Hepatocyte (in vitro differentiated cells): ENCODE measurements around the gene ARHGAP6. TPM values are rescaled to one million over a fixed set of nuclear protein-coding genes. Genes with fewer than 3 reads are reported as not detected.
A peak's percentile ranks its signal among the peaks of the same experiment; 100 is the strongest.

ENCODE experiments used
- DNase-seq: peaks from one replicate; pipeline ENCODE4 v3.0.0-alpha.2; 2016; ENCODE audit warnings: low spot score
- H2AFZ ChIP-seq: fragments of 200-600 bp; sonication (generic); 2 replicates; pipeline ENCODE4 v1.6.0; 2016; ENCODE audit warnings: antibody characterized with exemption, mild to moderate bottlenecking
- H3K27ac ChIP-seq: fragments of 200-600 bp; sonication (generic); 2 replicates; pipeline ENCODE4 v1.5.1; 2016; ENCODE audit warnings: mild to moderate bottlenecking
- H3K27me3 ChIP-seq: fragments of 200-600 bp; sonication (generic); 2 replicates; pipeline ENCODE4 v1.6.1; 2016
- H3K36me3 ChIP-seq: fragments of 200-600 bp; sonication (generic); replicated peaks from 2 replicates; pipeline ENCODE4 v1.5.1; 2016; ENCODE audit warnings: low read depth; ENCODE audit not compliant: insufficient read depth
- H3K4me1 ChIP-seq: fragments of 200-600 bp; sonication (generic); 2 replicates; pipeline ENCODE4 v1.5.1; 2016; ENCODE audit warnings: mild to moderate bottlenecking, moderate library complexity; ENCODE audit not compliant: insufficient read depth
- H3K4me2 ChIP-seq: fragments of 200-600 bp; sonication (generic); 2 replicates; pipeline ENCODE4 v1.6.0; 2016
- H3K4me3 ChIP-seq: fragments of 200-600 bp; sonication (generic); 2 replicates; pipeline ENCODE4 v1.5.1; 2016; ENCODE audit warnings: mild to moderate bottlenecking
- H3K79me2 ChIP-seq: fragments of 200-600 bp; sonication (generic); 2 replicates; pipeline ENCODE4 v1.6.0; 2017; ENCODE audit warnings: mild to moderate bottlenecking
- H3K9me2 ChIP-seq: fragments of 200-600 bp; sonication (generic); replicated peaks from 2 replicates; pipeline ENCODE4 v1.6.0; 2017; ENCODE audit warnings: mild to moderate bottlenecking; ENCODE audit not compliant: insufficient read depth
- H3K9me3 ChIP-seq: fragments of 200-600 bp; sonication (generic); 2 replicates; pipeline ENCODE4 v1.5.1; 2016; ENCODE audit warnings: low read depth, mild to moderate bottlenecking
- H4K20me1 ChIP-seq: fragments of 200-600 bp; sonication (generic); 2 replicates; pipeline ENCODE4 v1.6.0; 2016; ENCODE audit warnings: mild to moderate bottlenecking; ENCODE audit not compliant: insufficient read depth, poor library complexity, severe bottlenecking
- CTCF ChIP-seq: fragments of 200-600 bp; sonication (generic); IDR thresholded peaks from 2 replicates; pipeline ENCODE4 v1.5.1; 2016; ENCODE audit warnings: antibody characterized with exemption, mild to moderate bottlenecking; ENCODE audit not compliant: poor library complexity
- EZH2 ChIP-seq: fragments of 200-600 bp; sonication (generic); IDR thresholded peaks from 2 replicates; pipeline ENCODE4 v1.6.1; 2016; ENCODE audit warnings: antibody characterized with exemption, mild to moderate bottlenecking, borderline replicate concordance
- EZH2phosphoT487 ChIP-seq: fragments of 200-600 bp; sonication (generic); IDR thresholded peaks from one replicate; pipeline ENCODE4 v1.6.1; 2018; ENCODE audit warnings: antibody characterized with exemption, mild to moderate bottlenecking, low read depth, moderate library complexity; ENCODE audit not compliant: unreplicated experiment, severe bottlenecking
- WGBS: methylation state at CpG from one replicate; pipeline ENCODE4 v1.1.6; 2016; ENCODE audit warnings: low lambda C conversion rate; ENCODE audit errors: missing lambda C conversion rate; 5-methylcytosine and 5-hydroxymethylcytosine counted together
- polyA plus RNA-seq: library from polyadenylated mRNA; unstranded; fragments of >200 nt; fragmentation: Nextera tagmentation; extraction: Ambion mirVana; gene quantifications from 2 replicates; pipeline ENCODE4 v1.2.1, GENCODE V29; 2016
- total RNA-seq: library from RNA; depleted of rRNA; stranded (reverse); fragments of >200 nt; gene quantifications from 2 replicates; pipeline ENCODE4 v1.2.3, GENCODE V29; 2014

The ARHGAP6 gene
- total and polyA plus RNA-seq, 2 experiments from 2014 or later, result 4.9 to 6.9 TPM

- H3K9me3 ChIP-seq, result no peaks in the 10 kb centered on the region
- no peaks in the 10 kb centered on the region for H4K20me1 ChIP-seq
- no peak for TF ChIP-seq EZH2
- TF ChIP-seq CTCF, result no peak
- no peak for TF ChIP-seq EZH2phosphoT487
- H3K4me2 ChIP-seq, result no peak overlapping the region
- no peaks in the 10 kb centered on the region for H3K36me3 ChIP-seq
- no peaks in the 10 kb centered on the region for H3K79me2 ChIP-seq
- no peaks in the 10 kb centered on the region for H3K27me3 ChIP-seq
- H3K9me2 ChIP-seq, result no peaks in the 10 kb centered on the region
- H3K4me3 ChIP-seq, result no peak overlapping the region
- H3K27ac ChIP-seq, result peak overlapping the region; percentile 62
- H3K4me1 ChIP-seq, result no peaks in the 10 kb centered on the region
- 80% methylated on average over 15 of the region's 15 CpGs for WGBS
- peak; percentile 54 for DNase-seq
- no peak overlapping the region for H2AFZ ChIP-seq
Measured at GRCh38 chrX:11437642-11438379, 227.9 kb downstream of the ARHGAP6 start.

- H3K27ac ChIP-seq, result no peak overlapping the region
- H3K27me3 ChIP-seq, result no peaks in the 10 kb centered on the region
- H4K20me1 ChIP-seq, result no peaks in the 10 kb centered on the region
- no peaks in the 10 kb centered on the region for H3K36me3 ChIP-seq
- no peaks in the 10 kb centered on the region for H3K9me2 ChIP-seq
- no peak overlapping the region for H3K4me3 ChIP-seq
- no peak for TF ChIP-seq EZH2phosphoT487
- TF ChIP-seq CTCF, result no peak
- no peak for TF ChIP-seq EZH2
- H3K4me2 ChIP-seq, result no peak overlapping the region
- no peaks in the 10 kb centered on the region for H3K4me1 ChIP-seq
- DNase-seq, result no peak
- no peaks in the 10 kb centered on the region for H3K9me3 ChIP-seq
- no peaks in the 10 kb centered on the region for H3K79me2 ChIP-seq
- 60% methylated on average over 4 of the region's 4 CpGs for WGBS
- H2AFZ ChIP-seq, result no peak overlapping the region
Measured at GRCh38 chrX:11435568-11435967, 230.2 kb downstream of the ARHGAP6 start.

GRCh38 chrX:11434607-11435006 is 231.1 kb downstream of the ARHGAP6 start:
- no peaks in the 10 kb centered on the region for H3K9me2 ChIP-seq
- H3K4me3 ChIP-seq, result no peak overlapping the region
- H3K4me2 ChIP-seq, result no peak overlapping the region
- H3K79me2 ChIP-seq, result no peaks in the 10 kb centered on the region
- H3K27ac ChIP-seq, result no peak overlapping the region
- H4K20me1 ChIP-seq, result no peaks in the 10 kb centered on the region
- 46% methylated on average over 3 of the region's 3 CpGs for WGBS
- no peaks in the 10 kb centered on the region for H3K9me3 ChIP-seq
- no peaks in the 10 kb centered on the region for H3K27me3 ChIP-seq
- DNase-seq, result no peak
- H2AFZ ChIP-seq, result no peak overlapping the region
- H3K36me3 ChIP-seq, result no peaks in the 10 kb centered on the region
- no peaks in the 10 kb centered on the region for H3K4me1 ChIP-seq
- TF ChIP-seq EZH2phosphoT487, result no peak
- TF ChIP-seq CTCF, result no peak
- TF ChIP-seq EZH2, result no peak
